Activated naive CD4-positive, alpha-beta T cell (primary cell): Measurements from ENCODE around the gene DBN1.

Experiments
- DNase-seq, 4 experiments: peaks; one replicate each; lab custom pipeline; 2025; lab: John Stamatoyannopoulos, UW

Gene DBN1

DNA sequence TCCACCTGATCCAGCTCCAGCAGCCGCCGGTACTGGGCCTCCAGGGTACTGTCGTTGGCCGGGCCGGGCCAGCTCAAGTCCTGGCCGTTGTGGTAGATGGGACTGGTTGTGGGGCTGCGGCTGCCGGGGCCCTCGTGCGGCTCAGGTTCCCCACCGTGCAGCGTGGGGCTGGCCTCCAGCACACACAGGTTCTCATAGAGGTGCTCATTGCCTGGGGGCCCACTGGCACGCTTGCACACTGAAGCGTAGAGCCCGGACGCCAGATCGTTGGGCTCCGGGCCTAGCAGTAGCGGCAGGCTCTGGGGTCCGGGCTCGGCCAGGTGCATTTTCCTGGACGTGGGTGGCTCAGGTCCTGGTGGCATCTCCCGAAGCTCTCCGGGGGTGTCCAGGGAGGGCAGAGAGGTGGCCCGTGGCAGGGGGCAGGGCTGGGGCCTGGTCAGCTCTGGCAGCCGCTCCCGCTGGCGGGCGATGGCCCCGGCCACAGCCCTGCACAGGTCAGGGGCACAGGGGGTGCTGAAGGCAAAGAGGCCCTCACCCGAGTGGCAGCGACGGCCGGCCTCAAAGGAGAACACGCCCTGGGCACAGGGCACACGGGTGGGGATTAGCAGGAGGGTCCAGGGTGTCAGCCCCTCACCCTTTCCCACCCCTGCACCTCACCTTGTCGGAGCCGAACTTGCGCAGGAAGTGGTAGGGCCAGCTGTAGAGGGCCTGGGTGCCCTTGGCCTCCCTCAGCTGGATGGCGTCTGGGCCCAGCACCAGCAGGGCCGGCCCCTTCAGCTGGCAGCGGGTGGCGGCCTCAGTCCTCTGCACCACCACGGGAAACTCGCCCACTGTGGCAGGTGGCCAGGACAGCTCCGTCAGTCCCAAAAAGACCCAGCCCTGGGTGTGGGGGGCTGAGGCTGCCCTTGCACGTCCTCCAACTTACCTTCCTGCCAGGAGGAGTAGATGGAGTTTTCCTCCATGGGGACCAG lies 30.9 kb upstream of the DBN1 start:
- no peak for DNase-seq

GRCh38 chr5:177503351-177504085 lies 30.1 kb upstream of the DBN1 start:
- DNase-seq: no peak

DNA sequence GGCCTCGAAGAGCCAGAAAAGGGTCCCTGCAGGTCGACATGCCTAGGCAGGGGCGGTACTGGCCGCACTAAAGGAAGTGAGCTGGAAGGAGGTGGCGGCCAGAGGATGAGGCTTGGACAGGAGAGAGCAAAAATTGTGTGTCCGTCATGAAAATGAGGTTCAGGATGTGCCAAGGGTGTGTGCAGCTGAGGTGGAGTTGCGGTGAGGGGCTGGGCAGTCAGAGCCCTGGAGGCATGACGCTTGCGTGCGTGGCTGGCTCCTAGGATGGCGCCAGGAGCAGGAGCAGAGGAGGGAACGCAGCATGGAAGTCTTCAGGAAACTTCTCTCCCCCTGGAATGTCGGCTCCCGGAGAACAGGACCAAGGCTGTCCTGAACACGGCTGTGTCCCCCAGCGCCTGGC lies 29.5 kb upstream of the DBN1 start:
- no peak for DNase-seq

- DNase-seq: no peak
Measured at GRCh38 chr5:177501874-177502678, 28.6 kb upstream of the DBN1 start.

DNA sequence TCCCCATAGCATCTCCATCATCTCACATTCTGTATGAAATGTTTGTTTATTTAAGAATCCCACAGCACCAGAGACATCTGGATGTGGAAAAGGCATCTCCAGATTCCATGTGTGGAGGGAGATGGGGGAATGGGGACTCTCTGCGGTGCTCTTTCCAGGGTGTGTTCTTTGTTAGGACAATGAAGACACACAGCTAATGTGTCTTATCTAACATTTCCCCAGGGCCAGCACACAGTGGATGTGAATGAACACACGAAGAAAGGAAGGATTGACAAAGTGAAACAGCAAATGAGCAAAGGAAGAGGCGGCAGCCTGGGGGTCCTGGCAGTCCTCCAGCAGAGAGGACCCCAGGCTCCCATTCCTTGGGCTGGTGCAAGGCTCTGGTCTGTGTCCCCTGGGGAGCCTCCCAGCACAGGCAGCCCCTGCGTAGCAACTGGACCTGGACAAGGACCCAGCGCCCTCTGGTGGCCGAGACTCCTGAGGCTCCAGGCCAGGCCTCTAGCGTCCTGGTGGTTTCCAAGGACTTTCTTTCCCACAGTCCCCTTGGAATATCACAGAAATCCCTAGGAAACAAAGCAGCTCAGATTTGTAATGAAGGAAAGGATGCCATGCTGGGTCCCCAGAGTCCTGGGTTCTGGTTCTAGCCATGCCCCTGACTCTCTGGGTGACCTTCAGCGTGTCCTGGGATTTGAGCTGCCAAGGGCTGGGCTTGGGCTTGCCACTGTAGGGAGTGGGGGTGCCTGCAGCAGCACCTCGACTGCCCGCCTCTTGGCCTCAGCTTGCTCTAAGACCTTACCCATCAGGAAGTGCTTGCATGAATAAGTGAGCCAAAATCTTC lies 27.5 kb upstream of the DBN1 start:
- DNase-seq: peak; percentile 68 to 88 (median 82)

GRCh38 chr5:177499842-177500241 lies 26.4 kb upstream of the DBN1 start:
- DNase-seq: no peak

GRCh38 chr5:177498013-177498787 lies 24.8 kb upstream of the DBN1 start:
- DNase-seq: no peak

- DNase-seq: peak; percentile 69 to 91 (median 84)
Measured at GRCh38 chr5:177497292-177498012, 24.0 kb upstream of the DBN1 start, which contains the start of gene PDLIM7. PDLIM7 (minus strand) TSS chr5:177497604; CDS start chr5:177496512, 1,092 bp downstream.

- no peak for DNase-seq
Measured at GRCh38 chr5:177496727-177497291, 23.4 kb upstream of the DBN1 start.

- no peak for DNase-seq
Measured at GRCh38 chr5:177496070-177496726, 22.8 kb upstream of the DBN1 start.

GRCh38 chr5:177495243-177496060 lies 22.0 kb upstream of the DBN1 start:
- no peak for DNase-seq

- no peak for DNase-seq
Measured at GRCh38 chr5:177494346-177495195, 21.1 kb upstream of the DBN1 start.

GRCh38 chr5:177493795-177494345 lies 20.4 kb upstream of the DBN1 start:
- no peak for DNase-seq

DNA sequence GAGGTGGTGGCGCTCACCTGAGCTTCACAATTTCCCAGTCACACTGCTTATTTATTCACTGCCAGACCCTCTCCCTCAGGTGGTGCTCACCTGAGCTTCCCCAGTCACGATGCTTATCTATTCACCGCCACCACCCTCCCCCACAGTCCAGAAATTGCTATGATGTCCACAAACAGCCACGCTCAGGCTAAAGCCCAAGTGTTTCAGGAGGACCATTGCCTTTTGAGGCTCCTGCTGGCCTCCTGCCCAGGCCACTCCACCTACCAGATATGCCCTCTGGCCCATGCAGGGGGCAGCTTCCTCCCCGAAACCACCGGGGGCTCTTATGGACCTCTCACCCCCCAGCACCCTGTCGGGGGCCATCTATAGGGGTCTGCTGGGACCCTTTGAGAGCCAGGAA lies 19.4 kb upstream of the DBN1 start:
- DNase-seq: no peak

DNA sequence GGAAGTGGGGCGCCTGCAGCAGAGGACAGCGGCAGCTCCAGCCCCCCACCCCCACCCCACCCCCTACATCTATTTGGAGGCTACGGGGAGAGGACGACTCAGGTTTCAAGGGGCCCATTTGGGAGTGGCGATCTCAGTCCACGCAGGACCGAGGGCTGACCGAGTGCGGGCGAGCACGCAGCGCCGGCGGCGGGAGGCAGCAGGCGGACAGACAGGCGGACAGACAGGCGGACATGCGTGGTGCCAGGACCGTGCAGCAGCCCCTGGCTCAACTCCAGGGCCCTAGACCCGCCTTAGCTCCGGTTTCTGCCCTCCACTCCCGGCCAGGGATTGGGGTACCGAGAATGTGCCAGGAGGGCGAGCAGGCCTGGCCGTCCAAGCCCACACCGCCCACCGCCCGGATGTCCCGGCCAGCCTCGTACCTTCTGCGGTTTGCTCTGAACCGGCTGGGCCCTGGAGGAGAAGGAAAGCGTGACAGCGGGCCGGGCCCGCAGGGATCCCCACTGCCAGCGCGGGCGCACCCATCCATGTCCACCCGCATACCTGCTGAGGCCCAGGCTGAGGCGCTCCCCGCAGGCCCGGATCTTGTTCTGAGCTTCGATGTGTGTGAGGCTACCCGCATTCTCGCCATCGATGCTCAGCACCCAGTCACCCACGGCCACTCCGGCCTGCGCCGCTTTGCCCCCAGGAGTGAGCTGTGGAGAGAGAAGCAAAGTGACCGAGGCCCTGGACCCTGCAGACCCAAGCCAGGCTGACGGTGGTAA lies 18.7 kb upstream of the DBN1 start:
- no peak for DNase-seq

- DNase-seq: no peak
Measured at GRCh38 chr5:177491429-177491945, 18.1 kb upstream of the DBN1 start.
